WERI-Rb-1 (cell line): ENCODE measurements around the gene TMEM121.
A peak's percentile ranks its signal among the peaks of the same experiment; 100 is the strongest.

Experiments
- DNase-seq: peaks from one replicate; pipeline ENCODE4 v3.0.0-alpha.2; 2020
- H3K27ac ChIP-seq: fragments of 250-450 bp; sonication (Bioruptor Pico); 2 replicates; pipeline ENCODE4 v1.5.1; 2020; ENCODE audit warnings: mild to moderate bottlenecking, moderate library complexity
- H3K27me3 ChIP-seq: fragments of 250-450 bp; sonication (Bioruptor Pico); 2 replicates; pipeline ENCODE4 v1.5.1; 2021; ENCODE audit warnings: mild to moderate bottlenecking, low read depth, moderate library complexity; ENCODE audit not compliant: insufficient read depth, severe bottlenecking
- H3K36me3 ChIP-seq: fragments of 250-450 bp; sonication (Bioruptor Pico); 2 replicates; pipeline ENCODE4 v1.5.1; 2020; ENCODE audit warnings: mild to moderate bottlenecking, moderate library complexity
- H3K4me3 ChIP-seq: 2 replicates; pipeline ENCODE4 v1.5.1; 2011; ENCODE audit warnings: low read depth, mild to moderate bottlenecking, control low read depth, low read length
- H3K9me3 ChIP-seq: fragments of 250-450 bp; sonication (Bioruptor Pico); 2 replicates; pipeline ENCODE4 v1.5.1; 2021; ENCODE audit warnings: mild to moderate bottlenecking, moderate library complexity; ENCODE audit not compliant: severe bottlenecking
- CTCF ChIP-seq: IDR thresholded peaks from 2 replicates; pipeline ENCODE4 v1.5.1; 2011; ENCODE audit warnings: low read depth, mild to moderate bottlenecking, control low read depth, inconsistent platforms, low read length

The TMEM121 gene

GRCh38 chr14:105532735-105533141, 6.4 kb downstream of the TMEM121 start:
- Histone ChIP-seq H3K9me3 (no peaks in the 10 kb centered on the region), H3K36me3 (peaks cover 4% of the 10 kb centered on the region; the same call in 1 of the 2 replicates), H3K27me3 (peaks cover 33% of the 10 kb centered on the region), H3K27ac (no peak overlapping the region), H3K4me3 (no peak overlapping the region)
- peak; percentile 65 for DNase-seq
- peak; percentile 87 for TF ChIP-seq CTCF

- no peak for TF ChIP-seq CTCF
- peaks cover 38% of the 10 kb centered on the region for H3K27me3 ChIP-seq
- H3K36me3 ChIP-seq: peaks cover 4% of the 10 kb centered on the region; the same call in 1 of the 2 replicates
- no peak overlapping the region for H3K27ac ChIP-seq
- H3K4me3 ChIP-seq: no peak overlapping the region
- no peaks in the 10 kb centered on the region for H3K9me3 ChIP-seq
- DNase-seq: no peak
These were observed 7.0 kb downstream of the TMEM121 start for GRCh38 chr14:105533391-105533790.

GRCh38 chr14:105533811-105534498, 7.6 kb downstream of the TMEM121 start:
- no peaks in the 10 kb centered on the region for H3K9me3 ChIP-seq
- H3K27ac ChIP-seq: no peak overlapping the region
- TF ChIP-seq CTCF: no peak
- H3K4me3 ChIP-seq: no peak overlapping the region
- H3K27me3 ChIP-seq: peaks cover 43% of the 10 kb centered on the region
- peaks cover 4% of the 10 kb centered on the region; the same call in 1 of the 2 replicates for H3K36me3 ChIP-seq
- DNase-seq: no peak

- Histone ChIP-seq H3K36me3 (no peaks in the 10 kb centered on the region), H3K27ac (no peak overlapping the region), H3K9me3 (no peaks in the 10 kb centered on the region), H3K4me3 (no peak overlapping the region), H3K27me3 (peaks cover 47% of the 10 kb centered on the region)
- no peak for TF ChIP-seq CTCF
- no peak for DNase-seq
These were observed 8.2 kb downstream of the TMEM121 start for GRCh38 chr14:105534586-105534985.

- no peak for DNase-seq
- no peak overlapping the region for H3K27ac ChIP-seq
- no peaks in the 10 kb centered on the region for H3K36me3 ChIP-seq
- TF ChIP-seq CTCF: no peak
- H3K4me3 ChIP-seq: no peak overlapping the region
- H3K27me3 ChIP-seq: peaks cover 55% of the 10 kb centered on the region
- no peaks in the 10 kb centered on the region for H3K9me3 ChIP-seq
These were observed 9.7 kb downstream of the TMEM121 start for GRCh38 chr14:105536051-105536450.
